GM11168 (cell line): ENCODE results near the gene GPX4.

Experiments
- in situ Hi-C: fragments of 300-500 bp; cut with MboI; formaldehyde crosslinking; loops from one replicate; pipeline ENCODE4 v1.12.0; 2022; ENCODE audit warnings: low sequenced_read_pairs; ENCODE audit not compliant: unreplicated experiment

The GPX4 gene, protein sequence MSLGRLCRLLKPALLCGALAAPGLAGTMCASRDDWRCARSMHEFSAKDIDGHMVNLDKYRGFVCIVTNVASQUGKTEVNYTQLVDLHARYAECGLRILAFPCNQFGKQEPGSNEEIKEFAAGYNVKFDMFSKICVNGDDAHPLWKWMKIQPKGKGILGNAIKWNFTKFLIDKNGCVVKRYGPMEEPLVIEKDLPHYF

DNA sequence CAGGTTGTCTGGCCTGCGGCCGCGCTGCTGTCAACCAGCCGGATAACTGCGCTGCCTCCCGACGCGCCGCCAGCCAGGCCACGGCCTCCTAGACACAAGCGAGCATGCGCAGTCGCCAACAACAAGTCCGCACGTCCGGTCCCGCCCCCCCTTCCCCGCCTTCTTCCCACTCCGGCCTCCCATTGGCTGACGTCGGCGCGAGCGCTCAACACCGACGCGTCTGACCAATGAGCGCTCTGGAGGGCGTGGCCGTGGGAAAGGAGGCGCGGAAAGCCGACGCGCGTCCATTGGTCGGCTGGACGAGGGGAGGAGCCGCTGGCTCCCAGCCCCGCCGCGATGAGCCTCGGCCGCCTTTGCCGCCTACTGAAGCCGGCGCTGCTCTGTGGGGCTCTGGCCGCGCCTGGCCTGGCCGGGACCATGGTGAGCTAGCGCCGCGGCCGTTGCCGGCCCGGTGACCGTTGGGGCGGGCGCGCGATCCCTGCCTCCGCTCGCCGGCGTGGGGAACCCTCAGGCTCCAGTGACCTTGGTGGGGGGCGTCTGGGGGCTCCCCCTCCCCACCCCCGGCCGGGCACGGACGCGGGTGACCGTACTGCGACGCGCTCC is at the start of gene GPX4:
Gene GPX4 (plus strand): TSS at position 287 of the 603 bp plus-strand sequence. CDS start 50 bp downstream, at position 337.
- in situ Hi-C loops = no loop called here

DNA sequence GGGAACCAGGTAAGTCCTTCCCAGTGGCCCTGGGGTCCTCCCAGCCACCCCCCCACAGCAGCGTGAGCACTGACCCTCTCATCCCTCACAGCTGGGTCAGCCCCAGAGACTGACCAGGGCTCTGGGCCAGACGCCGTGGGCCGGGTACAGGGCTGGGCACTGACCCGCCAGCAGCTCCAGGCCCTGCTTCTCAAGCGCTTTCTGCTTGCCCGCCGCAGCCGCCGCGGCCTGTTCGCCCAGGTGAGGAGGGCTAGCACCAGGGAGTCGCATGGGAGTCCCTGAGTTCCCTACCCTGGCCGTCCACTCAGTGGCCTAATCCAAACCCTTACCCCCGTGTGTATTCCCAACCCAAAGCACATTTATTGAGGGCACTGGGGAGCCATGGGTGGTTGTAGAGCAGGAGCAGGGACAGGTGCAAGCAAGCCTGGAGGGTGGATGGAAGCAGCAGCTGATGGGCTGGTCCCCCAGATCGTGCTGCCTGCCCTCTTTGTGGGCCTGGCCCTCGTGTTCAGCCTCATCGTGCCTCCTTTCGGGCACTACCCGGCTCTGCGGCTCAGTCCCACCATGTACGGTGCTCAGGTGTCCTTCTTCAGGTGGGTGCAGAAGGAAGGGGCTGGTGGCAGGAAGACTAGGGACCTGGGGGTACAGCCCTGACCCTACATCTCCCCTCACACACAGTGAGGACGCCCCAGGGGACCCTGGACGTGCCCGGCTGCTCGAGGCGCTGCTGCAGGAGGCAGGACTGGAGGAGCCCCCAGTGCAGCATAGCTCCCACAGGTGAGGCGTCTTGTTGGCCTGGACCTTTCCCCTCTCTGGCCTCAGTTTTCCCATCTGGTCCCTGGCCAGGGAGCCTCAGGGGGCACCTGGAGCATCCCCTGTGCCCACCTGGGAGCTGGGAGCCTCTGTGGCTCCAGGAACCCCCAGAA is 49.4 kb upstream of the GPX4 start:
- in situ Hi-C loops = no loop called here

DNA sequence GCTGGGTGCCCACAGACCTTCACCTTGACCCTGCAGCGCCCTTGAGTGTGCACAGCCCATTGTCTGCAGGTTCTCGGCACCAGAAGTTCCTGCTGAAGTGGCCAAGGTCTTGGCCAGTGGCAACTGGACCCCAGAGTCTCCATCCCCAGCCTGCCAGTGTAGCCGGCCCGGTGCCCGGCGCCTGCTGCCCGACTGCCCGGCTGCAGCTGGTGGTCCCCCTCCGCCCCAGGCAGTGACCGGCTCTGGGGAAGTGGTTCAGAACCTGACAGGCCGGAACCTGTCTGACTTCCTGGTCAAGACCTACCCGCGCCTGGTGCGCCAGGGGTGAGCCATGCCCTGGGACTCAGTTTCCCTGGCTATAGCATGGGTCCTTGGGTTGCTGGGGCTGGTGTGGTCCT is 48.8 kb upstream of the GPX4 start:
- in situ Hi-C loops = no loop called here

DNA sequence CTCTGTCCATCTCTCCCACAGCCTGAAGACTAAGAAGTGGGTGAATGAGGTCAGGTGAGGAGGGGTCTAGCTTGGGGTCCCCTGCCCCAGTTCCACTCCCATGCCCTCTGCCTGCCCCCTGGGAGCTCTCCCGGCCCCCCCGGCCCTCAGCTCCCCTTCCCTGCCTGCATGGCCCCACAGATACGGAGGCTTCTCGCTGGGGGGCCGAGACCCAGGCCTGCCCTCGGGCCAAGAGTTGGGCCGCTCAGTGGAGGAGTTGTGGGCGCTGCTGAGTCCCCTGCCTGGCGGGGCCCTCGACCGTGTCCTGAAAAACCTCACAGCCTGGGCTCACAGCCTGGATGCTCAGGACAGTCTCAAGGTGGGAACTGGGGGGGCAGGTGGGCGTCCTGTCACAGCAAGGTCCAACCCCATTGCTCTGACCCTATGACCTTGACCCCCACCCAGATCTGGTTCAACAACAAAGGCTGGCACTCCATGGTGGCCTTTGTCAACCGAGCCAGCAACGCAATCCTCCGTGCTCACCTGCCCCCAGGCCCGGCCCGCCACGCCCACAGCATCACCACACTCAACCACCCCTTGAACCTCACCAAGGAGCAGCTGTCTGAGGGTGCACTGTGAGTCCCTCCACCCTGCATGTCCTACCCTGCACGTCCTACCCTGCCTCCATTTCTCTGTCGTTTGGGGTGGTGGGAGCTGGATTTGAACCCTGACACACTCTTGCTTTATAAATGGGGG is 47.7 kb upstream of the GPX4 start:
- in situ Hi-C loops = no loop called here

DNA sequence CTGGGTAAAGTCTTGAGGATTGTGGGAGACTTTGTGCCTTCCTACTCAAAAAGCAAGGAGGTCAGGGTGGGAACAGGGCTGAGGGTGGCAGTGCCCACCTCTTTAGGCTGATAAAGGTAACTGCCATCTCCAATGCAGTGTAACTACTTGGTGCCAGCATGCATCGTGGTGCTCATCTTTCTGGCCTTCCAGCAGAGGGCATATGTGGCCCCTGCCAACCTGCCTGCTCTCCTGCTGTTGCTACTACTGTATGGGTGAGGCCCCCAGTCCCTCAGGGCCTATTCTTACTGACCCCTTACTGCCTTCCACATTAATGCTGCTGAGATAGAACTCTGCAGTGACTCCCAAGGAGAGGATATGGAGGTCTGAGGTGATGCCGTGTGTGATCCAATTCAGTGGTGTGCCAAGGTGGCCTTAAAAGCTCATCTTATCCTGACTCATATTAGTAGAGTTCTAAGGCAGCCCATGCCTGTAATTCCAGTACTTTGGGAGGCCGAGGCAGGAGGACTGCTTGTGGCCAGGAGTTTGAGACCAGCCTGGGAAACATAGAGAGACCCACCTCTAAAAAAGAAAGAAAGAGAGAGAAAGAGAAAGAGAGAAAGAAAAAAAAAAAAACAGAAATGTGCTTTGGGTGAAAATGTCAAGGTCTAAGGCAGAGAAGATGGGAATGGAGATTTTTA is 46.5 kb upstream of the GPX4 start:
- in situ Hi-C loops = no loop called here

DNA sequence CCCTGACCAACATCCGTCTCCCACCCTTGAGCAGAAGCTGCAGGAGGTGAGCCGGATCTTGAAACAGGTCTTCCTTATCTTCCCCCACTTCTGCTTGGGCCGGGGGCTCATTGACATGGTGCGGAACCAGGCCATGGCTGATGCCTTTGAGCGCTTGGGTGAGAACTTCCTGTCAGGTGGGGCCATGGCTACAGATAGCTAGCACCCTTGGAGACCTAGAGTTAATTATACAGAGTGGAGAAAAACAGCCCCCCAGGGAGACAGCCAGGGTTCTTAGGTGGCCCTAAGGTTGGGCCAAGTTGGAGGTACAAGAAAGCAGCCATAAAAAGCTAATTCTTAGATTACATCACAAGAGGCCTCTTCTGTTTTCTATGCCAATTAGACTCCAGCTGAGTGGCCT is 45.7 kb upstream of the GPX4 start:
- in situ Hi-C loops = no loop called here

DNA sequence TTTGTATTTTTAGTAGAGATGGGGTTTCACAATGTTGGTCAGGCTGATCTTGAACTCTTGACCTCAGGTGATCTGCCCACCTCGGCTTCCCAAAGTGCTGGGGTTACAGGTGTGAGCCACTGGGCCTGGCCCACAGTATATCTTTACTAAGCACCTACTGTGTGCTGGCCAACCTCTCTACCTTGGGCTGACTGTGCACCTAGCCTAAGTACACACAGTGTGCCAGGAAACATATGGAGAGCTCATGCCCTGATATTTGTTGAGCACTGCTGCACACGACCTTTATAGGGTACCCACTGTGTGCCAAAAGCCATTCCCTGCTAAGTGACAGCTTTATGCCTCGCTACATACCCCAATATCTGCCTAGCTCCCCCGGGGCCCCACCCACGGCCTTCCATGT is 43.1 kb upstream of the GPX4 start:
- in situ Hi-C loops = no loop called here

DNA sequence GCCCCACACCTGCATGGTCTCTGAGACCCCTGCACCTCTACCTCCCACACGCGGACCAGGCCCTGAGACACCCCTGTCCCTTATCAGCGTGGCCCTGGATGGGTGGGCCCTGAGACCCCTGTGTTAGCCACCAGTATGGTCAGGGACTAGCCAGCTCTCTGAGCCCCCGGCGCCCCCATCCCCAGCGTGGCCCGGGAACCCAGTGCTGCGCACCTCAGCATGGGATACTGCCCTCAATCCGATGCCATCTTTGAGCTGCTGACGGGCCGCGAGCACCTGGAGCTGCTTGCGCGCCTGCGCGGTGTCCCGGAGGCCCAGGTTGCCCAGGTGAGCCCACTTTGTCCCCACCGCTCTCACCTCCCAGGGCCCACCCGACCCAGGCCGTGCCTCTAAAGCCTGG is 41.8 kb upstream of the GPX4 start:
- in situ Hi-C loops = no loop called here

DNA sequence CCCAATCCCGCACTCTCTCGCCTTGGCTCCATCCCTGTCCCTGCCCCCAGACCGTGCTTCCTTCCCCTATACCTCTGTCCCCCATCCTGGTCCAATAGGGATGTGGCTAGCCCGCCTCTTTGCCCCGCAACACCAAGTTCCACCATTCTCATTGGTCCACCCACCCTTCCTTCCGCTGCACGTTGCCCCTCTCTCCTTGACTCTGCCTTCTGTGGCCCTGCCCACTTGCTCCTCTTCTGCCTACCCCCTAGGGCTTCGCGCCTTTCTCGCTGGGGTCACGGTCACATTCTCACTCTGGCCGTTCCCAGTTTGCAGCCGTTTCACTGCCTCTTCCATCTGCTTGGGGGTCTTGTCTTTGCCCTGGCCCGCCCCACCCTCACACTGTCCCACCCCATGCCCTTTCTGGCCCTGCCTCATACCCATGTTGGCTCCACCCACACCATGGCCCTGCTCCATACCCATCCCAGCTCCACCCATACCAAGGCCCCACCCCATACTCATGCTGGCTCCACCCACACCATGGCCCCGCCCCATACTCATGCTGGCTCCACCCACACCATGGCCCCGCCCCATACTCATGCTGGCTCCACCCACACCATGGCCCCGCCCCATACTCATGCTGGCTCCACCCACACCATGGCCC is 41.3 kb upstream of the GPX4 start:
- in situ Hi-C loops = no loop called here

DNA sequence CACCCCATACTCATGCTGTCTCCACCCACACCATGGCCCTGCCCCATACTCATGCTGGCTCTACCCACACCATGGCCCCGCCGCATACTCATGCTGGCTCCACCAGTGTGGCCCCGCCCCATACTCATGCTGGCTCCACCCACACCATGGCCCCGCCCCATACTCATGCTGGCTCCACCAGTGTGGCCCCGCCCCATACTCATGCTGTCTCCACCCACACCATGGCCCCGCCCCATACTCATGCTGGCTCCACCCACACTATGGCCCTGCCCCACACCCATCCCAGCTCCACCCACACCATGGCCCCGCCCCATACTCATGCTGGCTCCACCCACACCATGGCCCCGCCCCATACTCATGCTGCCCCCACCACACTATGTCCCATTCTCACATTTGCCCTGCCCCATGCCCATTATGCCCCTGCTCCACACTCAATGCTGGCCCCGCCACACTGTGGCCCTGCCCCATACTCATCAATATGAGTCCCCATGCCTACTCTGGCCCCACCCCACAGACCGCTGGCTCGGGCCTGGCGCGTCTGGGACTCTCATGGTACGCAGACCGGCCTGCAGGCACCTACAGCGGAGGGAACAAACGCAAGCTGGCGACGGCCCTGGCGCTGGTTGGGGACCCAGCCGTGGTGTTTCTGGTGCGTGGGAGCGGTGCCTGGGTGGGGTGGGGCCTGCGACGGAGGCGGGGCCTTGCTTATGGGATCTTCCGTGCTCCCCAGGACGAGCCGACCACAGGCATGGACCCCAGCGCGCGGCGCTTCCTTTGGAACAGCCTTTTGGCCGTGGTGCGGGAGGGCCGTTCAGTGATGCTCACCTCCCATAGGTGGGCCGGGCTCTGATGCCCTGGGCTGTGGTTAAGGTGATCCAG is 40.5 kb upstream of the GPX4 start:
- in situ Hi-C loops = no loop called here

DNA sequence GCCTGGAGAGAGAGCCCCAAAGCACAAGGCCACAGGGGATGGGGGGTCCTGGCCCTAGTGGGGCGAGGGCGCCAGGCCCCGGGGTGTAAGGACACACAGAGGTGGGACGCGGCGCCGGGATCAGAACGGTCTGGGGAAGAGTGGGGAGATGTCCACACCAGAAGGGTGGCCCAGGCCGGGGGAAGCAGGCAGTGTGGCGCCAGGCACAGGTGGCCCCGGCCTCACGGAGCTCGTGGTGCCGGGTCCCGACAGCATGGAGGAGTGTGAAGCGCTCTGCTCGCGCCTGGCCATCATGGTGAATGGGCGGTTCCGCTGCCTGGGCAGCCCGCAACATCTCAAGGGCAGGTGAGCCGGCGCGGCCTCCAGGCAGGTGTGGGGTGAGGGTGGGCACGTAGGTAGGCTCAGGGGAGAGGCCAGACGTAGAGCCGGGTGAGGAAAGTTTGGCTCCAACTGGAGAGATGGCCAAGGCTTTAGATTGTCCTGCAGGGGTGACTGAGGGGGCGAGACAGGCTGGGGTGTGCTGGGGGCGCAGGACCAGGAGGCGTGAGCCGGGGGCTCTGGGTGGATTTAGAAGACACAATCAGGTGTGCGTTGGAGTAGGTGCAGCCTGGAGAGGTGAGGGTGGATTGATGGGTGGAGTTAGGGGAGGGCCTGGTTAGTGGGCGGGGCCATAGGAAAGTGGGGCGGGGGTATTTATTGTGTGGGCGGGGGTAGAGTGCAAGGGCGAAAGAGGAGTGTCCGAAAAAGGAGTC is 39.7 kb upstream of the GPX4 start:
- in situ Hi-C loops = no loop called here

DNA sequence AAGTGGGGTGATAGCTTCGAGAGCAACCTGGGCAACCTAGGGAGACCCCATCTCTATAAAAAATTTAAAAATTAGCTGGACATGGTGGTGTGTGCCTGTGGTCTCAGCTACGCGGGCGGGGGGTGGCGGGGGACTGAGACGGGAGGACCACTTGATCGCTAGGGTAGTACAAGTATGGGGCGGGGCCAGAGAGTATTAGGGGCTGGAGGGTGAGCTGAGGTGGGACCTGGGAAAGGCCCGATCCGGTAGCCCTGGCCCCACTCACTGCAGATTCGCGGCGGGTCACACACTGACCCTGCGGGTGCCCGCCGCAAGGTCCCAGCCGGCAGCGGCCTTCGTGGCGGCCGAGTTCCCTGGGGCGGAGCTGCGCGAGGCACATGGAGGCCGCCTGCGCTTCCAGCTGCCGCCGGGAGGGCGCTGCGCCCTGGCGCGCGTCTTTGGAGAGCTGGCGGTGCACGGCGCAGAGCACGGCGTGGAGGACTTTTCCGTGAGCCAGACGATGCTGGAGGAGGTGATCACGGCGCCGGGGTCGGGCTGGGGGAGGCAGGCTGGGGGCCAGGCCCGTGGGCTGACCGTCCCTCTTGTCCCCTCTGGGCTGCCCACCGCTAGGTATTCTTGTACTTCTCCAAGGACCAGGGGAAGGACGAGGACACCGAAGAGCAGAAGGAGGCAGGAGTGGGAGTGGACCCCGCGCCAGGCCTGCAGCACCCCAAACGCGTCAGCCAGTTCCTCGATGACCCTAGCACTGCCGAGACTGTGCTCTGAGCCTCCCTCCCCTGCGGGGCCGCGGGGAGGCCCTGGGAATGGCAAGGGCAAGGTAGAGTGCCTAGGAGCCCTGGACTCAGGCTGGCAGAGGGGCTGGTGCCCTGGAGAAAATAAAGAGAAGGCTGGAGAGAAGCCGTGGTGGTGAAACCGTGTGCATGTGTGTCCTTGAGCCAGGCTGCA is 38.9 kb upstream of the GPX4 start:
- in situ Hi-C loops = no loop called here

DNA sequence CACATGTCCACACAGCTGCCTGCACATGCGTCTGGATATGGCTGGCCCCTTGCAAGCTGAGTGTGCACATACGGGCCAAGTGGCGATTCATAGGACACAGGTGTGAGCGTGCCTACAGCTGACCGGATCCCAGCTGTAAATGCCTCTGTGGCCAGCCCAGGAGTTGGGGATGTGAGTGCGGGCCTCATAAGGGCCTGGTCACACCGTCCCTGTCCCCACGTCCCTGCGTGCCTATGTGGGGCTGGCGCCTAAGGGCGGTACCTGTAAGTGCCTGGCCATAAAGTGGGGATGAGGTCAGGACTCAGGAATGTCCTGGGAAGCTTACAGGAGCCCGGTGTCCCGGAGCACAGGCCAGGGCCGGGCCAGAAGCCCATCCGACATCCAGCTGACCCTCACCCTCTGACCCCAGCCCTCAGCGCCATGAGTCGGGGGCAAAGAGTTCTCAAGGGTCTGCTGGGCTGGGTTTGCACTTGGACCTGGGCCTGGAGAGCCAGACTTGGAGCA is 38.1 kb upstream of the GPX4 start:
- in situ Hi-C loops = no loop called here

DNA sequence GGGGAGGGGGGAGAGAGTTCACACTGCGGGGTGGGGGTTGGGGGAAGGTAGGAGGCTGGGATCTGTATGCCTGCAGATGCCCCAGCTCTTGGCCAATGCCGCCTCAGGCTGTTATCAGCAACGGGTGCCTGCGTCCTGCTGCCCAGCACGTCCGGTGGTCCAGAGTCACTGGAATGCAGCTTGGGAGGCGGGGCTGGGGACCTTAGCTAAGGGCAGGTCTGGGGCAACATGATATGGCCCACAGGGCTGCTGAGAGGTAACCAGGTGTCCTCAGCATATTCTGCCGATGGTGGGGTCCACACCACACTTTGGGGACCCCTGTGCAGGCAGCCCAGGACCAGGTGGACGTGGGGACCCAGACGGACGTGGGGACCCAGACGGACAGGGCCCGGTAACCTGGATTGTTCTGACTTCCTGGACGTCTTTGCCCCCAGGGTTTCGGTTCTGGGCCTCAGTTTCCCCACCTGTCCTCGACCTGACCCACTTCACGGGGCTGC is 37.5 kb upstream of the GPX4 start:
- in situ Hi-C loops = no loop called here

DNA sequence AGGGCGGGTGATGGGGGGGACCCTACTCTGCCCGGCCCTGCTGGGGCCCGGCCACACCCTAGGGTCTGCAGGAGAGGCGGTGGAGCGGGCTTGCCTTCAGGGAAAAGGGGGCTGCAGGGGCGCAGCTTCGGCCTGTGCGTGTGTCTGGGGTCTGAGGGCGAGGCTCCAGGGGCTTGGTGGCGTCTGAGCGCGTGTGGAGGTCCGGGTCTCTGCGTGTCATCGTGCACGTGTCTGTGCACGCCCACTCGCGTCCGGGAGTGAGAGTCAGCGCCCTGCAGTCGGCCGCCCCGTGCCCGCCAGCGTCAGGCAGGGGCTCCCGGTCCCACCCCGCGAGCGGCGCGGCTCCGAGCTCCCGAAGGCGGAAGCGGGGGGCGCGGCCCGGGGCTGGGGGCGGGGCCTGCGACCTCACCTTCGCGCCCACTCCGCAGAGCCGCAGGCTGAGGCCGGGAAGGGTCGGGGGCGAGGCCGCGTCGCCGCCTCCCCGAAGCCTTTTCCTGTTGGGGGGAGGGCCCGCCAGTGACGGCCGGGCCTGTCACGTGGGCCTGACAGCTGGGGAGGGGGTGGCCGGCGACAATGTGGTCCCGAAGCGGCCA is 37.0 kb upstream of the GPX4 start, which contains the start of gene ARHGAP45:
Gene ARHGAP45 (plus strand): TSS at position 420 of the 593 bp plus-strand sequence. CDS start 239 bp downstream, outside the sequence.
- in situ Hi-C loops = no loop called here

DNA sequence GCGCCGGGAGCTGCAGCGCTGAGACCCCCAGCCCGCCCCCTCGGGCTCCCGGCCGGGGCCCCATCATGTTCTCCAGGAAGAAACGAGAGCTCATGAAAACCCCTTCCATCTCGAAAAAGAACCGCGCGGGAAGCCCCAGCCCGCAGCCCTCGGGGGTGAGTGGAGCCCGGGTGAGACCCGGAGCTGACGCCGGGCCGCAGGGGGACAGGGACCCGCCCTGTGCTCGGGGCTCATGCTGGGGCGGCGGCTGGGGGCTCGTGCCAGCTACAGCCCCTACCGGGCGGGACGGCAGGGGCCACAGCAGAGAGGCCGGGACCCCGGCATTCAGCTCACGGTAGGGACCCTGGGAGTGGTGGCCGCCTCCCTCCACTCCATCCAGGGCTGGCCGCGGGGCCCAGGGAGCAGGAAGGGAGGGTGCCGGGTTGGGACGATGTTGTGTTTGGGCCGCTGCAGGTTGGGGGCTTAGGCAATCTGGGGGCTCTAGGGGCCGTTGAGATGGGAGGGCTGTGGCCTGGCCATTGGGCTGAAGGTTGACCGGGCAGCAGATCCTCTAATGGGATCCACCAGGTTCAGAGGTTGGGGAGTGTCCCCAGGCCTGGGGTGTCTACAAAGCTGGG is 36.3 kb upstream of the GPX4 start:
- in situ Hi-C loops = no loop called here
